ENCODE data around the gene FARP1.

Gene FARP1

DNA sequence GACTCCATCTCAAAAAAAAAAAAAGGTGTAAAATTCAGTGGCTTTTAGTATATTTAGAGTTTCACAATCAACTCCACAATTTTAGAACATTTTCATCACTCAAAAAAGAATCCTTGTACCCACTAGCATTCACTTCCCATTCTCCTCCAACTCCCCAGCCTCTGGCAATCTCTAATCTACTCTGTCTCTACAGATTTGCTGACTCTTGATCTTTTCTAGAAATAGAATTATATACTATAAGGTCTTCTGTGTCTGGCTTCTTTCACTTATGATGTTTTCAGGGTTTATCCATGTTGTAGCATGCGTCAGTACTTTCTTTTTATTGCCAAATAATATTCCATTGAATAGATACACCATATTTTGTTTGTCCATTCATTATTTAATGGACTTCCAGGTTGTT lies 8.0 kb upstream of the FARP1 start:
- no peak for DNase-seq

DNA sequence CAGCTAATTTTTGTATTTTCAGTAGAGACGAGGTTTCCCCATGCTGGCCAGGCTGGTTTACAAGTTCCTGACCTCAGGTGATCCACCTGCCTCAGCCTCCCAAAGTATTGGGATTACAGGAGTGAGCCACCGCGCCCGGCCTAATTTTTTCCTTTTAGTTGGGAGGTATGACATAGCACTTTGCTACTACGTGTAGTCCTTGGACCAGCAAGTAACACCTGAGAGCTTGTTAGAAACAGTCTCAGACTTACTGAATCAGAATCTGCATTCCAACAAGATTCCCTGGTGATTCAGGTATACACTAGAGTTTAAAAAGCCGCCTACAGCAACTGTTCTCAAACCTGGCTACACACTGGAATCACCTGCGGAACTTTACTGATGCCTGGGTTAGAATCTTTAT lies 1.8 kb upstream of the FARP1 start:
- DNase-seq: no peak

DNA sequence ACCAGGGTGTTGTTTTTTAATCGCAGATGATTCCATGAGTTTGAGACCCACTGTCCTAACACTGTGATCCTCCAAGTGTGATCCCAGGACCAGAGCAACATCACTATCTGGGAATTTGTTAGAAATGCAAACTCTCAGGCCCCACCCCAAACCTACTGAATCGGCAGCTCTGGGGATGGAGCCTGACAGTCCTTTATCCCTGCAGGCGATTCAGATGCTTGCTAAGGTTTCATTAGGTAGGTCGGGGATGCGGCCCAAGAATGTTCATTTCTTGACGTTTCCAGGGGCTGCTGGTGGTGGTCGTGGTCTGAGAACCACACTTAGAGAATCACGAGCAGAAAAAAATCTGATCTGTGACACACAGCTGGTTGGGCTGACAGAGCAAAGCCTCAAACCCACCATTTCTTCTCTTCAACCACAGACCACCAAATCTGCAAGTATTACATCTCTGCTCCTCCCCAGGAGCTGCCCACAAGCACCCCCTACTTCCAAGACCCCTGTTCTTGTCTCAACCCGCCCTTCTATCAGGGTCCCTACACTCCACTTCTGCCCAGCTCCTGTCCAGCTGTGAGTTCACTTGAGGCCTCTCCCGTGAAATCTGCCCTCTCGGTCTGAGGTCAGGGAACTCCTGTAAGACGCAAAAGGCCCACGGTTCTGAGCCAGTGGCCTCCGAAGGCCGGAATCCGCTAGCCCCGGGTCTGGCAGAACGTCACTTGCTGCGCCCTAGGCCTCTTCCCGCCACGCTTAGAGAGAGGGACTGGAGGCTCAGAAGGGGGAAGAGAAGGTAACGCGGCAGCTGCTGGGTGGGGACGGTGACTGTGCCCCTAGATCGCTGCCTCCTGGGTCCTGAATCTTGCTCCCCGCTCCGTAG lies 1.1 kb upstream of the FARP1 start:
- DNase-seq: no peak

DNA sequence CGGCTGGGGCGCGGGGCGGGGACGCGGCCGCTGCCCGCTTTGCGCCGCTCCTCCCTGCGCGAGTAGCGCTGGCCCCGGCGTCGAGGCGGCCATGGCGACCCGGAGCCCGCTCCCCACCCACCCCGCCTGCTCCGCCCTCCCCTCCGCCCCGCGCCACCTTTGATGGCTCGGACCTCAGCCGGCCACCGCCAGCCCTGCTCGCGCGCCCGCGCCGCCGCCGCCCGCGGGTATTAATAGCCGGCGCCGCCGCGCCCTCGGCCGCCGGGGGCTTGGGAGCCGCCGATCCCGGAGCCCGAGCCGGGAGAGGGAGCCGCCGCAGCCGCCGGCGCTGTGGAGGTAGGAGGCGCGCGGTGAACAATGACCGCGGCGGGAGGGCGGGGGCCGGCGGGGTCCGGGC lies 261 bp downstream of the FARP1 start:
- DNase-seq: no peak

DNA sequence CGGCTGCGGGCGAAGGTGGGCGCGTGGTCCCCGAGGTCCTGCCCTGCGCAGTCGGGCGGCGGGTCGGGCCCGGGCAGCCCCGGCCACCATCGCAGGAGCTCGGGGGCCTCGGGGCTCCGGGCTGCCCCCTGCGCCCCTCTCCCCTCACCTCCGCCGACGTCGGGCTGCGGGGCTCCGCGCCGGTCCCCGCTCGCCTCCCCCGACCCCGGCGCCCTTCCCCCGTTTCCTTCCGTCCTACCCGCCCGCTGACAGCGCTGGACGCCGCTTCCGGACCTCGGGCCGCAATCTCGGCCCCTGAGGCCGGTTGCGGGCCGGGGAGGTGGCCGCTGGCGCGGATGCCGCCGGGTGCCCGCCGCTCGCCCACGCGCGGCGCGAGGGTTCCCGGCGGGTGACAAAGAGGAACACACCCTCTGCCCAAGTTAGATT lies 720 bp downstream of the FARP1 start:
- peak in 1 of 2 experiments; percentile 17 for DNase-seq

DNA sequence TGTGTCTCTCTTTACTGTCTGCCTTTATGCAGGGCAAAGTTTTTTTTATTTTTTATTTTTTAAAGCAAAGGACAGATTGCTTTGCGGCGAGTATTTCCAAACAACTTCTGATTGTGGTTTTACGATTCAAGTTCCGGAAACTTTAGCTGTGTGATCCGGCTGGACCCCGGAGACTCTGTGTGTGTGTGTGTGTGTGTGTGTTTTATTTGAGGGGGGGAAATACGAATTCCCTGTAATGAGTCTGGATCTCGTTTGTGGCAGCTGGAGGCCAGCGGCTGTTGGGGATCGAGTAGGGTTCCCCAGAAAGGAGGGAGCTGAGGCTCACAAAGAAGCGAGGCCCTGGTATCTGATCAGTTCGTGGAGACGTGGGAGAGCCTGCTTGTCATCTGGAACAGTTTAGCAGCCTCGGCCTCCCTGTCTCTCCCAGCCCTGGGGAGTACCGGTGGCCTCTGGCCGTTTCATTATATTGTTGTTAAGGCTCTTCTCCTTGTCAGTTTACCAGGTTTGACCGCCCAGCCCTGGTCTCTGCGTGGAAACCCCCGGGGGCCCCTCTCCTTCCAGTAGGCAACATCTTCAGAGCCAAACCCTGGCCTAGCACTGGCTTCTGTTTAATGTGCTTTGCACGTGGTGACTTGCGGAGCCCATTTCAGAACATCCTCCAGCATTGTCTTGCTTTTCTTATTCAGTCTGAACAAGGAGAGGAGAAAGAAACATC lies 1.3 kb downstream of the FARP1 start:
- peak in 1 of 2 experiments; percentile 16 for DNase-seq

DNA sequence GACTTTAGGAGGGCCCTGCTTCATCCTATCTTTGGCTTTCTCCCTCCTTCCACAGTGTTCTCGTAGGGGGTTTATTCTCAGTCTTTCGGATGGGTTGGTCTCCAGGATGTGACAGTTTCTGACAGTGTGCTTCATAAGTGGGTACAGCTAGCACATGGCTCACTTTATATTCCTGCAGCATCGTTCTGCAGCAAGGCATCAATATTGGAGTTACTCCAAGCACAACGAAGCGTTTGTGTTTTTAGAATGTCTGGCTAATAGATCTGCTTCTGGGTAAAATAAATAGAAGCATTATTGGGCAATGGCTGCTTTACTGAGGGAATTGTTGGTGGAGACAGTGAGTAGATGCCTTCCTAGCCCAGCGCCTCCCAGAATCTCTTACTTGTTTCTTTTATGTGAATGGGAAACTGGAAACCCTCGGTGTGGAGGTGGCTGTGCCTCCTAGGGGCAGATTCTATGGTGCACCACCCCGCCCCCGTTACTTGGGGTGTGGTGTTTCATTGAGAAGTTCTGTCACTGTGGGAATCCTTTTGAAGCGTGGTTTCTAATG lies 2.0 kb downstream of the FARP1 start:
- no peak for DNase-seq

GRCh38 chr13:98147521-98147920 lies 4.6 kb downstream of the FARP1 start:
- DNase-seq: no peak

- DNase-seq: no peak
These were observed 8.1 kb downstream of the FARP1 start for GRCh38 chr13:98150832-98151479.

DNA sequence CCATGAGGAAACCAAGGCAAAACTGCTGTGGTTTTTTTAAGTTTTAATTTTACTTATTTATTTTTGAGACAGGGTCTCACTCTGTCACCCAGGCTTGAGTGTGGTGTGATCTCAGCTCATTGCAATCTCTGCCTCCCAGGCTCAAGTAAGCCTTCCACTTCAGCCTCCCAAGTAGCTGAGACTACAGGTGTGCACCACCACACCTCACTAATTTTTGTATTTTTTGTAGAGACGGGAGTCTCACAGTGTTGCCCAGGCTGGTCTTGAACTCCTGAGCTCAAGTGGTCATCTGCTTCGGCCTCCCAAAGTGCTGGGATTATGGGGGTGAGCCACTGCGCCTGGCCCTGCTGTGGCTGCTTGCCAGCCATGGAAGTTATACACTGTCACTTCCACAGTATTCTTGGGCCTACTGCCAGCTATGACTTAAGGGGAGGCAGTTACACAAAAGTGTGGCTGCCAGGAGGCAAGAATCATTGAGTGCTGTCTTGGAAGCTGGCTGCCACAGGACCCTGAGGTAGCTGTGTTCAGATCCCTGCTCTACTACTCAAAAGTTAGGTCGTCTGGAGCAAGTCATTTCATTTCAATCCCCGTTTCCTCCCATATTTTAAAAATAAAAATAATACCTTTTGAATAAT lies 12.7 kb downstream of the FARP1 start:
- DNase-seq: no peak

DNA sequence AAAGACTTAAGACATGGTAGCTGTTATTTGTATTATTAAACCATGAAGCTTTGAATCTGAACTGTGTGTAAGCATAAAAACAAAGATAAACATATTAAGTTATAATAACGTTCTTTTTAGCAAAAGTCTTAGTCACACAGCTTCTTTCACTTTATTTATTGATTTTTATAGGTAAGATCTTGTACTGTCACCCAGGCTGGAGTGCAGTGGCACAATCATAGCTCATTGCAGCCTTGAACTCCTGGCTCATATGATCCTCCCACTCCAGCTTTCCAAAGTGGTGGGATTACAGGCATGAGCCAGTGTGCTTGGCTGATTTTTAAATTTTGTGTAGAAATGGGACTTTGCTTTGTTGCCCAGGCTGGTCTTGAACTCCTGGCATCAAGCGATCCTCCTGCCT lies 13.4 kb downstream of the FARP1 start:
- no peak for DNase-seq

DNA sequence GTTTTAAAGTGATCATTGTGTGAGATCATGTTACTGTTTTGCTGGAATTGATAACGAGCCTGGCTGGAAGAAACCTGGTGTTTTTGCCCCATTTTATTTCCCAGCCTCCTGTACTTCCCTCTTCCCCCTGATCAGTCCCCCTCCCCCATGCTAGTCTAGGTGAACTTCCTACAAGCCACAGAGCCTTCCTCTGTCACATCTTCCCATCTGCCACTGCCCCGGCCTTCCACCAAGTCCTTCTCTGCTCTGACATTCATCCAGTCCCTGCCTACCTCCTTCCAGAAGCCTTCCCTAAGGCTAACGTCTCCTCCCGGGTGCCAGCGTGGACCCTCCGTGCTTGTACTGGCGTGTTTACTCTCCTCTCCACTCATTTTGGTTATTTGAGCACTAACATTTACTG lies 14.3 kb downstream of the FARP1 start:
- no peak for DNase-seq

DNA sequence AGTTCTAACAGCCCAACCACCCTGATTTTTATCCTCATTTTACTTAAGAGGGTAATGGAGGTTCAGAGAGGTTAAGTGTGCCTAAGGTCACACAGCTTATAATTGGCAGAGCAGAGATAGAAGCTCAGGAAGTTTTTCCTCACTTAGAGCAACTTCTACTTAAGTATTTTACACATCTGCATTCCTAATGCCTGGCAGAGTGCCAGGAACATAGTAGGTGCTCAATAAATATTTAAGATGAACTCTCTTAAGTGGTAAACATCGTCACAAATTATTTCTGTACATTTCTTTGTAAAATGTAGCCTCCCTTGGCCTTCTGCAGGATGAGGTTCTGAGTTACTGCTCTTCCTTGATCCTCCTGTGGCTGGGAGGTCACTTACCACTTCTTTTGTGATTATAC lies 14.7 kb downstream of the FARP1 start:
- DNase-seq: no peak

- no peak for DNase-seq
These were observed 15.4 kb downstream of the FARP1 start for GRCh38 chr13:98158172-98158899.

DNA sequence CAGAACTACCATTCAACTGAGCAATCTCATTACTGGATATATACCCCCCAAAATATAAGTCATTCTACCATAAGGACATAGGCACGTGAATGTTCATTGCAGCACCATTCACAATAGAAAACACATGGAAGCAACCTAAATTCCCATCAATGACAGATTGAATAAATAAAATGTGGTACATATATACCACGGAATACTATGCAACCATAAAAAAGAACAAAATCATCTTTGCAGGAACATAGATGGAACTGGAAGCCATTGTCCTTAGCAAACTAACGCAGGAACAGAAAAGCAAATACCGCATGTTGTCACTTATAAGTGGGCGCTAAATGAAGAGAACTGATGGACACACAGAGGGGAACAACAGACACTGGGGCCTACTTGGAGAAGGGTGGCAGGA lies 20.0 kb downstream of the FARP1 start:
- no peak for DNase-seq

GRCh38 chr13:98169331-98169730 lies 26.4 kb downstream of the FARP1 start:
- DNase-seq: no peak

DNA sequence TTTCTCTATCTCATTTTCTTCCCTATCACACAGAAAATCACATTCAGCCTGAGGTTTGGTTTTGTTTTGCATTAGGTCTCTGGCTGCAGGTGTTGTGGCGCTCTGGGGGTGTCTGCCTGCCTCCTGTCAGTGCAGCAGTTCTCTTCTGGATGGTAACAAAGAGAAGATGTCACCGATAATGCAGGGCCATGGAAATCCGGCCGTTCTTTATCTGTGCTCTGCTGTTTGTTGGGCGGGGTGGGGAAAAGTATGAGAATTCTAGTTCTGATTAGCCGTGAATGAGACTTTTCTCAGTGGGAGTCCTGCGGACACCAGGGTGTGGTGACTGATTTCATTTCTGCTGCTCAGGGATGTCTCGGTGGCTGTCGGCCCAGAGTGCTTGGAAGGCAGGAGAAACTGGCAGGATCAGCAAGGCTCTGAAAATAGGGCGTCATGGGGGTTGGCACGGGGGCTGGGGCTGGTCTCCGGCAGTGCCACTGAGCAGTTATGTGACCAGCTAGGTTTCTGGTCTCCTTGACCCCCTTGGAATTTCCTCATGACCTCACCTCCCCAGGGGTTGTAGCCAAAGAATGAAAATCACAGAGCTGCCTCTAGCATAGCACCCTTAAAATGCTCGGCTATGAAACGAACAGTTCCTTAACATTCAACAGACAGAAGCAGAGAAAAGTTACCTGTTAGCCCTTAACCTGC lies 29.2 kb downstream of the FARP1 start:
- DNase-seq: no peak

DNA sequence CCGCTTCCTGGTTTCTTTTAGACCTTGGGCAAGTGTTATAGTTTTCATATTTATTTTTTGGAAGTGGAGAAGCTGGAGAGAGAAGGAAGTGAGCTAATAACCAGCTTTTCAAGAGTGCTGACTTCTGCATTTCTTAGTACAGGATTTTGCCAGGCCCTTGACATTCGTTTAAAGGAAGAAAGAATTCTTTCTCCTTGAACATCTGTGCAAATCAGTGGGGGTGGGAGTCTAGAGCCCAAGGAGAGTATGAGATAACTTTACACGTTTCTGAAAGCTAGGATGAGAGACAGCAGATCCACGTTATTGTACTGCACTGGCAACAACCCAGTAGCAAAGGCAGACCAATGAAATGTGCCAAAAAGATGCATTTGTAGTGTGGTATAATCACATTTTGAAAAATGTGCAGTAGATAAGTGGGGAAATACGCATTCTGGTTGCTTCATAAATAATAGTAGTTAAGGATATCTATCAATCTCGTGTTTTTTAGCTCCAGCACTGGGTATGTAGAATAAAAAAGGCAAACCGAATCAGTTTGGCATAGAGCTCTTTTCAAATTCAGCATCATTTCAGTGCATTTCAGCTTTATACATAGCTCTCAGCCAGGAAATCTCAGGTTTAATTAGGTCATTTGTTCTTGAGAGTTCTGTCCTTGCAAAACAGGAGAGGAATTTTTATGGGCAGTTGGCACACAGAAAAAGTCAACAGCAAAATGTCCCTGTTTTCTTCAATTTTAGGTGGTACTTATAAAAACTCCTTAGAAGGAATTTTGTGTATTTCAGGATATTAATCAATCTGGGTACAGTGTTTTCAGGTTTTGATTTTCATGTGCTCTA lies 29.9 kb downstream of the FARP1 start:
- no peak for DNase-seq

DNA sequence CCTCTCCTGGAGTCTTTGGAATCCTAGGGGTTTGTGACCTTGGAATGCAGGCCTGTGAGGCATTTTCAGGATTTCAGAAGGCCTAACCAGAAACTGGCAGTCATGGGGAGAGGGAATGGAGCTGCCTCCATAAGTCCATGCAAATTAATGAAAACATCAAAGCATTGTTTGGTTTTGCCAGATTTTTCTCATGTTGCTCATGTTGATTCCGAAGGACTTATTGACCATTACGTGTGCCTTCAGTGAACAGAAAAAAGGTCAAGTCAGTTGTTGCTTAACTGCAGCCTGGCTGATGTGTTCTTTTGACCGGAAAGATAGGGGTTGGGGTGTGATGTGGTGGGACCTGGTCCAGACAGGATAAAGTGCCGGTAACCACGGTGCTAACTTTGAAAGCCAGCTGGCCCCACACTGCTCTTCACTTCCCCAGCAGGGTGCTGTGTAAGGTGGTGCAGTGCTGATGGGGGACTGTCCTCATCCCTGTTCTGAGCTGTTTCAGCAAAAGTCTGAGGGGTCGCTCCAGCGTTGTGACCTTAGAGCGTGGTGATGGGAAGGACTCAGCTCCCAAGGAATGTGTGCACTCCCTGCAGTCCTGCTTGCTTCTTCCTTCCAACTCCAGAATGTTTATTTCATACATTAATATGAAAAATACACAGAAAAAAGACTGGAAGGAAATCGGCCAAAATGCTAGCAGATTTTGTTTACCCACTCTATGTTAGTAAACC lies 30.7 kb downstream of the FARP1 start:
- DNase-seq: no peak

DNA sequence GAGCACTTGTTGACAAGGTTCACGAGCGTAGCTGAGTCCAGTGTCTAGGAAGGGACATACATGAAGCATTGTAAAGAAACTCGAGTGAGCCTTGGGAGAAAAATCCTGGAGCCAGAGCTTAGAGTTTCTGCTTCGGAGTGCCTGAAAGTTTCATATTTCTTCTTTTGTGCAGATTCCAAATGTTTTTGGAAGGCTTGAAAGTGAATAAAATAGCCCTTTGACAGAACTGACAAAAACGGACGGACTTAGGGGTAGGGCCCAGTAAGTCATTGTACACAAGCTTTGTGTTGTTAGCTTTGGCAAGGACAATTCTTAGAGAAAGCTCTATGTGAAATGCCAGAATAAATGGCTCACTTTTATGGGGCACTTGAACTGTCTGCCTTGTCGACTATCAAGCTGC lies 31.4 kb downstream of the FARP1 start:
- DNase-seq: no peak

All from activated T-cell treated with anti-CD3 and anti-CD28 coated beads, Interleukin-2, amount 50 U/mL, for 48 hours (primary cell).